A673 (cell line): ENCODE data around the gene GSX1. TPM values are rescaled to one million over a fixed set of nuclear protein-coding genes. Genes with fewer than 3 reads are reported as not detected.

Source experiments
- BruUV-seq: library from RNA; stranded (reverse); fragments of 400-500 nt; replicated peaks from 2 replicates; lab custom pipeline; 2021; lab: Mats Ljungman, UMichigan
- CTCF ChIA-PET: fragments of 300-600 bp; sonication (Branson Sonifier 250); formaldehyde crosslinking; loops from one replicate; lab custom pipeline; 2022; ENCODE audit warnings: antibody characterized with exemption; lab: Charles Lee
- POLR2A ChIA-PET: fragments of 300-600 bp; sonication (Branson Sonifier 250); formaldehyde crosslinking; loops from one replicate; lab custom pipeline; 2022; ENCODE audit warnings: antibody characterized with exemption; ENCODE audit not compliant: low non-redundant PET; lab: Charles Lee
- DNase-seq: peaks from one replicate; pipeline ENCODE4 v3.0.0-alpha.2; 2015; ENCODE audit warnings: low spot score
- H3K27ac ChIP-seq: fragments of 200-600 bp; sonication (generic); 2 replicates; pipeline ENCODE4 v1.5.1; 2016; ENCODE audit warnings: mixed run types, low read depth, mild to moderate bottlenecking, mixed read lengths, antibody characterized with exemption, low read length; ENCODE audit not compliant: poor library complexity, severe bottlenecking
- H3K27me3 ChIP-seq: fragments of 200-600 bp; sonication (generic); replicated peaks from 2 replicates; pipeline ENCODE4 v1.6.1; 2017; ENCODE audit warnings: mixed run types, low read depth, mild to moderate bottlenecking, mixed read lengths, antibody characterized with exemption, low read length; ENCODE audit not compliant: insufficient read depth, poor library complexity
- H3K36me3 ChIP-seq: fragments of 200-600 bp; sonication (generic); 2 replicates; pipeline ENCODE4 v1.6.1; 2016; ENCODE audit warnings: mixed run types, mild to moderate bottlenecking, mixed read lengths, antibody characterized with exemption, low read length; ENCODE audit not compliant: insufficient read depth, poor library complexity, severe bottlenecking
- H3K4me1 ChIP-seq: fragments of 200-600 bp; sonication (generic); 2 replicates; pipeline ENCODE4 v1.6.1; 2017; ENCODE audit warnings: mixed run types, mild to moderate bottlenecking, mixed read lengths, antibody characterized with exemption, low read length; ENCODE audit not compliant: insufficient read depth, poor library complexity, severe bottlenecking
- H3K4me3 ChIP-seq: fragments of 200-600 bp; sonication (generic); 2 replicates; pipeline ENCODE4 v1.5.1; 2016; ENCODE audit warnings: low read depth, mixed run types, mild to moderate bottlenecking, mixed read lengths, low read length; ENCODE audit not compliant: poor library complexity, severe bottlenecking
- H3K9me3 ChIP-seq: fragments of 200-600 bp; sonication (generic); 2 replicates; pipeline ENCODE4 v1.6.1; 2016; ENCODE audit warnings: mixed run types, low read depth, mild to moderate bottlenecking, mixed read lengths, antibody characterized with exemption, low read length; ENCODE audit not compliant: poor library complexity, severe bottlenecking
- CTCF ChIP-seq: fragments of 300-800, 200-600 bp; sonication (generic); conservative IDR thresholded peaks from 2 replicates; pipeline ENCODE4 v1.5.1; 2017; ENCODE audit warnings: low read depth, mild to moderate bottlenecking, antibody characterized with exemption, low read length, moderate library complexity, mixed read lengths
- EZH2 ChIP-seq: fragments of 200-600 bp; sonication (generic); IDR thresholded peaks from 2 replicates; pipeline ENCODE4 v1.6.1; 2017; ENCODE audit warnings: borderline replicate concordance, low read depth, mild to moderate bottlenecking, mixed read lengths, antibody characterized with exemption, low read length; ENCODE audit not compliant: poor library complexity, severe bottlenecking
- intact Hi-C: fragments of 100-400 bp; cut with micrococcal nuclease; formaldehyde crosslinking; loops from one replicate; pipeline ENCODE4 v1.10.0; 2022; ENCODE audit not compliant: unreplicated experiment
- total RNA-seq: library from RNA; stranded (reverse); gene quantifications from 2 replicates; pipeline ENCODE4 v1.2.3, GENCODE V29; 2021

The GSX1 gene
- total RNA-seq, 1 experiment from 2014 or later = not detected

- no peak overlapping the region for H3K4me3 ChIP-seq
- H3K27ac ChIP-seq = no peak overlapping the region
- H3K4me1 ChIP-seq = no peaks in the 10 kb centered on the region
- no peaks in the 10 kb centered on the region for H3K9me3 ChIP-seq
- ChIA-PET POLR2A (no interaction called here), CTCF (no interaction called here)
- no peaks in the 10 kb centered on the region for H3K36me3 ChIP-seq
- peaks cover 69% of the 10 kb centered on the region for H3K27me3 ChIP-seq
- intact Hi-C loops = no loop called here
- DNase-seq = no peak
- no TSS peak for BruUV-seq
- no peak for TF ChIP-seq EZH2
- TF ChIP-seq CTCF = no peak
These were observed 19.4 kb upstream of the GSX1 start for GRCh38 chr13:27772651-27773425.

- no TSS peak for BruUV-seq
- Histone ChIP-seq H3K36me3 (no peaks in the 10 kb centered on the region), H3K27ac (no peak overlapping the region), H3K4me1 (no peaks in the 10 kb centered on the region), H3K27me3 (peaks cover 74% of the 10 kb centered on the region), H3K9me3 (no peaks in the 10 kb centered on the region), H3K4me3 (no peak overlapping the region)
- ChIA-PET CTCF (no interaction called here), POLR2A (no interaction called here)
- TF ChIP-seq EZH2 (no peak), CTCF (no peak)
- intact Hi-C loops = no loop called here
- no peak for DNase-seq
These were observed 18.1 kb upstream of the GSX1 start for GRCh38 chr13:27774169-27774568.

GRCh38 chr13:27774651-27775050 is 17.6 kb upstream of the GSX1 start:
- H3K36me3 ChIP-seq = no peaks in the 10 kb centered on the region
- H3K9me3 ChIP-seq = no peaks in the 10 kb centered on the region
- TF ChIP-seq CTCF (no peak), EZH2 (no peak)
- H3K4me3 ChIP-seq = no peak overlapping the region
- ChIA-PET CTCF (no interaction called here), POLR2A (no interaction called here)
- no peak overlapping the region for H3K27ac ChIP-seq
- DNase-seq = no peak
- peaks cover 74% of the 10 kb centered on the region for H3K27me3 ChIP-seq
- no peaks in the 10 kb centered on the region for H3K4me1 ChIP-seq
- BruUV-seq = no TSS peak
- intact Hi-C loops = no loop called here
